Measurements from ENCODE around the gene AKAP13.
A peak's percentile ranks its signal among the peaks of the same experiment; 100 is the strongest.
"Not testable (repeated sequence)": the region's sequence is repeated elsewhere in the genome, so short reads cannot be mapped to it uniquely, and the experiment has no call there.

AKAP13 gene

DNA sequence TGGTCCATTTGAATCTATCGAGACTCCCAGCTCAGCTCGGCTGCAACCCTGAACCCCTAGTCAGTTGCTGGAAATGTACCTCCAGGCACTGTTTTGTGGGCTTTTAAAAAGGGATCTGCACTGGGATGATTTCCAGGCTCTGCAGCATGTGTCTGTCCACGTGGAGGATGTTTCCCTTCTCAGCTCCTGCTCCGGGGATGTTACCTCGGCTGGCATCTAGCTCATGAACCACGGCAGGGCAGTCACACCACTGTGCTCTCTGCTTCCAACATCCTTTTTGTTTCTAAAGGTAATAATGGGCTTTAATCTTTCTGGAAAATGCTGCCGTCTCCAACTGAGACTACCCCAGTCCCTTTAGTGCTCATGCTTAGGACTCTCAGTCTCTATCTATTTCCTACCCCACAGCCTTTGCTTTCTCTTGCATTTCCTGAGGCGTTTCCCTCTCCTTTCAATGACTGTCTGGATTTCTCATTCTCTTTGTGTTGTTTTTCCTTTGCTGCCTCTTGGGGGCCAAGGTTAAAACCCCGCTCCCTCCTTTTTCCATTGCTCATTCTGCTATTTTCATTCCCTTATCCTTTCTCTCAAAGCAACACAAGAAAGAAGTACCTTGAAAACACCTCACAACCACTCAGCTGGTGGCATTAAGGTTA lies 42.9 kb upstream of the AKAP13 start:
- no peak overlapping the region for H2BK15ac ChIP-seq (ENCODE audit: low read length)
- no peak overlapping the region for H4K91ac ChIP-seq (ENCODE audit: low read depth, low read length, poor library complexity)
- H2BK120ac ChIP-seq (ENCODE audit: low read depth, low read length) = no peak overlapping the region
- no peak overlapping the region for H3K4me3 ChIP-seq (ENCODE audit: low read length in 2 of 2)
- no peak overlapping the region for H3K23ac ChIP-seq (ENCODE audit: low read depth, low read length, poor library complexity)
- H2BK5ac ChIP-seq (ENCODE audit: low read length) = no peak overlapping the region
- no peak overlapping the region for H2AK5ac ChIP-seq (ENCODE audit: low read depth, low read length)
- H3K18ac ChIP-seq (ENCODE audit: low read length) = no peak overlapping the region
- H3K36me3 ChIP-seq (replicated peaks in 1 of 2; ENCODE audit: control insufficient read depth in 2 of 2, insufficient read depth in 2 of 2, low read length in 2 of 2) = no peaks in the 10 kb centered on the region
- H4K8ac ChIP-seq (ENCODE audit: low read depth, low read length) = no peak overlapping the region
- H3K9ac ChIP-seq (ENCODE audit: low read depth, low read length, poor library complexity) = no peak overlapping the region
- no peak overlapping the region for H3K27ac ChIP-seq (replicated peaks; ENCODE audit: low read length)
- H3K9me3 ChIP-seq (replicated peaks in 1 of 2; ENCODE audit: control insufficient read depth in 2 of 2, insufficient read depth in 1 of 2, low read depth in 1 of 2, low read length in 2 of 2) = no peaks in the 10 kb centered on the region
- H2AFZ ChIP-seq (ENCODE audit: low read length) = peak overlapping the region; percentile 55
- WGBS, 2 donors (ENCODE audit: extremely low coverage in 2 of 2, insufficient read length in 2 of 2, insufficient replicate concordance in 1 of 2) = no CpG with 5 or more reads among the region's 9 CpGs
- DNase-seq (ENCODE audit: low spot score) = no peak
- no peak overlapping the region for H3K4ac ChIP-seq (ENCODE audit: low read length)
- H3K4me1 ChIP-seq (ENCODE audit: control insufficient read depth in 2 of 2, insufficient read depth in 1 of 2, low read depth in 1 of 2, low read length in 2 of 2) = no peaks in the 10 kb centered on the region
- H3K27me3 ChIP-seq (ENCODE audit: control insufficient read depth in 3 of 3, insufficient read depth in 3 of 3, low read depth in 1 of 3, low read length in 3 of 3) = no peaks in the 10 kb centered on the region
- H3K4me2 ChIP-seq (ENCODE audit: insufficient read depth, low read length, poor library complexity, severe bottlenecking) = no peak overlapping the region
- no peak overlapping the region for H2BK12ac ChIP-seq (ENCODE audit: low read length)
- peaks cover 2% of the 10 kb centered on the region for H3K79me1 ChIP-seq (ENCODE audit: low read depth, low read length)
- H3K14ac ChIP-seq (ENCODE audit: low read length) = no peak overlapping the region

DNA sequence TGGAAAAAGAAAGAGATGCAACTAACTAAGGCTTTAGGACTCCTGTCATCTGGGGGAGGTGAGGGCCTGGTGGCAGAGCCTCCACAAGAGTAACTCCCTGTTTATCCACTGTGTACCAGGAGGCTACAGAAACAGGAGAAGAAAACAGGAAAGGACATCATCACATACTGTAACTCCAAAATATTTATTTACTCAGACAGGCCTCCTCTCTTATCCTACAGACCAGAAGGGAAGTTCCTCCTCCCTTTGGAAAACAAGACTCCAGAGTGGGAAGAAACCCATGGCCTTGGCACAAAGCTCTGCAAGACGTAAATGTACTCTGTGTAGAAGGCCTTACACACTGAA lies 40.1 kb upstream of the AKAP13 start:
- no peak overlapping the region for H4K8ac ChIP-seq (ENCODE audit: low read depth, low read length)
- no peak overlapping the region for H3K27ac ChIP-seq (replicated peaks; ENCODE audit: low read length)
- H3K4me1 ChIP-seq (ENCODE audit: control insufficient read depth in 2 of 2, insufficient read depth in 1 of 2, low read depth in 1 of 2, low read length in 2 of 2) = no peaks in the 10 kb centered on the region
- no peak overlapping the region for H3K4ac ChIP-seq (ENCODE audit: low read length)
- H3K36me3 ChIP-seq (replicated peaks in 1 of 2; ENCODE audit: control insufficient read depth in 2 of 2, insufficient read depth in 2 of 2, low read length in 2 of 2) = no peaks in the 10 kb centered on the region
- H2AK5ac ChIP-seq (ENCODE audit: low read depth, low read length) = no peak overlapping the region
- H3K79me1 ChIP-seq (ENCODE audit: low read depth, low read length) = peaks cover 2% of the 10 kb centered on the region
- no peak overlapping the region for H4K91ac ChIP-seq (ENCODE audit: low read depth, low read length, poor library complexity)
- H3K9ac ChIP-seq (ENCODE audit: low read depth, low read length, poor library complexity) = no peak overlapping the region
- no peaks in the 10 kb centered on the region for H3K27me3 ChIP-seq (ENCODE audit: control insufficient read depth in 3 of 3, insufficient read depth in 3 of 3, low read depth in 1 of 3, low read length in 3 of 3)
- no peak overlapping the region for H2BK15ac ChIP-seq (ENCODE audit: low read length)
- H3K4me3 ChIP-seq (ENCODE audit: low read length in 2 of 2) = no peak overlapping the region
- no peak overlapping the region for H3K23ac ChIP-seq (ENCODE audit: low read depth, low read length, poor library complexity)
- no peak overlapping the region for H2AFZ ChIP-seq (ENCODE audit: low read length)
- H3K14ac ChIP-seq (ENCODE audit: low read length) = no peak overlapping the region
- H2BK5ac ChIP-seq (ENCODE audit: low read length) = no peak overlapping the region
- H3K4me2 ChIP-seq (ENCODE audit: insufficient read depth, low read length, poor library complexity, severe bottlenecking) = no peak overlapping the region
- no peak for DNase-seq (ENCODE audit: low spot score)
- H2BK12ac ChIP-seq (ENCODE audit: low read length) = no peak overlapping the region
- no CpG with 5 or more reads among the region's 1 CpG for WGBS, 2 donors (ENCODE audit: extremely low coverage in 2 of 2, insufficient read length in 2 of 2, insufficient replicate concordance in 1 of 2)
- H3K18ac ChIP-seq (ENCODE audit: low read length) = no peak overlapping the region
- no peaks in the 10 kb centered on the region for H3K9me3 ChIP-seq (replicated peaks in 1 of 2; ENCODE audit: control insufficient read depth in 2 of 2, insufficient read depth in 1 of 2, low read depth in 1 of 2, low read length in 2 of 2)
- H2BK120ac ChIP-seq (ENCODE audit: low read depth, low read length) = no peak overlapping the region

DNA sequence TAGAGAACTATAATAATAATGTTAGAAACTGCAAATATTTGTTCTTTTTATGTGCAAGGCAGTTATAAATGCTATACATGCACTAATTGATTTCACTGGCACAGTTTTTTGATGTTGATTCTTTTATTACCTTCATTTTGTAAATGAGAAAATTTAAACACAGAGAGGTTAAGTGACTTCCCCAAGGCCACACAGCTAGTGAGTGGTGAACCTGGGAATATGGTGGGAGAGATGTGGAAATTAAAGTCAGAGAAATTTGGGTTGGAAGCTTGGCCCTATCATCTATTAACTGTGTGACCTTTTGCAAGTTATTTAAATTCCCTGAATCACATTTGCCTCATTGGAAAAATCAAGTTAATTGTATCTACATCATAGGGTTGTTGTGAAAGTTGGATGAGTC lies 39.6 kb upstream of the AKAP13 start:
- Histone ChIP-seq H3K4ac (ENCODE audit: low read length) (no peak overlapping the region), H4K91ac (ENCODE audit: low read depth, low read length, poor library complexity) (no peak overlapping the region), H3K9ac (ENCODE audit: low read depth, low read length, poor library complexity) (no peak overlapping the region), H3K18ac (ENCODE audit: low read length) (no peak overlapping the region), H3K36me3 (replicated peaks in 1 of 2; ENCODE audit: control insufficient read depth in 2 of 2, insufficient read depth in 2 of 2, low read length in 2 of 2) (no peaks in the 10 kb centered on the region), H2BK120ac (ENCODE audit: low read depth, low read length) (no peak overlapping the region), H3K4me2 (ENCODE audit: insufficient read depth, low read length, poor library complexity, severe bottlenecking) (no peak overlapping the region), H3K27me3 (ENCODE audit: control insufficient read depth in 3 of 3, insufficient read depth in 3 of 3, low read depth in 1 of 3, low read length in 3 of 3) (no peaks in the 10 kb centered on the region), H3K27ac (replicated peaks; ENCODE audit: low read length) (no peak overlapping the region), H2AK5ac (ENCODE audit: low read depth, low read length) (no peak overlapping the region), H3K9me3 (replicated peaks in 1 of 2; ENCODE audit: control insufficient read depth in 2 of 2, insufficient read depth in 1 of 2, low read depth in 1 of 2, low read length in 2 of 2) (no peaks in the 10 kb centered on the region), H3K79me1 (ENCODE audit: low read depth, low read length) (peaks cover 2% of the 10 kb centered on the region), H3K4me1 (ENCODE audit: control insufficient read depth in 2 of 2, insufficient read depth in 1 of 2, low read depth in 1 of 2, low read length in 2 of 2) (no peaks in the 10 kb centered on the region), H3K4me3 (ENCODE audit: low read length in 2 of 2) (no peak overlapping the region), H2BK12ac (ENCODE audit: low read length) (no peak overlapping the region), H2AFZ (ENCODE audit: low read length) (no peak overlapping the region), H2BK15ac (ENCODE audit: low read length) (no peak overlapping the region), H3K23ac (ENCODE audit: low read depth, low read length, poor library complexity) (no peak overlapping the region), H2BK5ac (ENCODE audit: low read length) (no peak overlapping the region), H3K14ac (ENCODE audit: low read length) (no peak overlapping the region), H4K8ac (ENCODE audit: low read depth, low read length) (no peak overlapping the region)
- DNase-seq (ENCODE audit: low spot score) = no peak

DNA sequence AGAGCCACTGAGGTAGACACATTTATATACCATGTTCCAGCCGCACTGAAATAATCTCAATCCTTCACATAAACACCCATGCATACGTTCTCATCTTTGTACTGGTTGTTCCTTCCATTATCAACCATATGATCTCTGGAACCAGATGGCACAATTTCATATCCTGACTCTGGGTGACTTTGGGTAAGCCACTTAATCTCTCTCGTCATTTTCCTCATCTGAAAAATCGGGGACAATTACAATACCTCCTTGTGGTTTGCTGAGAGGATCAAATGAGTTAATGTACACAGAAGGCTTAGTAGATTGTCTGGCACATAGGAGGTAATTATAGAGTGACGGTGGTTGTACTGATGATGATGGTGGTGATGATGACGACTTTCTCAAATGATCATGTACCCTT lies 38.2 kb upstream of the AKAP13 start:
- H3K4me1 ChIP-seq (ENCODE audit: control insufficient read depth in 2 of 2, insufficient read depth in 1 of 2, low read depth in 1 of 2, low read length in 2 of 2) = not testable (repeated sequence)

More for the DNA sequence above, 38.2 kb upstream of the AKAP13 start:
- H3K27ac ChIP-seq (replicated peaks; ENCODE audit: low read length); H3K27me3 ChIP-seq (ENCODE audit: control insufficient read depth in 3 of 3, insufficient read depth in 3 of 3, low read depth in 1 of 3, low read length in 3 of 3); H2BK5ac ChIP-seq (ENCODE audit: low read length); H3K18ac ChIP-seq (ENCODE audit: low read length); H2AFZ ChIP-seq (ENCODE audit: low read length); H2AK5ac ChIP-seq (ENCODE audit: low read depth, low read length); H2BK120ac ChIP-seq (ENCODE audit: low read depth, low read length); H3K79me1 ChIP-seq (ENCODE audit: low read depth, low read length); H3K9ac ChIP-seq (ENCODE audit: low read depth, low read length, poor library complexity); DNase-seq (ENCODE audit: low spot score); H3K9me3 ChIP-seq (replicated peaks in 1 of 2; ENCODE audit: control insufficient read depth in 2 of 2, insufficient read depth in 1 of 2, low read depth in 1 of 2, low read length in 2 of 2); H2BK15ac ChIP-seq (ENCODE audit: low read length); H3K4me3 ChIP-seq (ENCODE audit: low read length in 2 of 2); H4K91ac ChIP-seq (ENCODE audit: low read depth, low read length, poor library complexity); H3K4me2 ChIP-seq (ENCODE audit: insufficient read depth, low read length, poor library complexity, severe bottlenecking); H3K36me3 ChIP-seq (replicated peaks in 1 of 2; ENCODE audit: control insufficient read depth in 2 of 2, insufficient read depth in 2 of 2, low read length in 2 of 2); H4K8ac ChIP-seq (ENCODE audit: low read depth, low read length); H3K4ac ChIP-seq (ENCODE audit: low read length); H3K23ac ChIP-seq (ENCODE audit: low read depth, low read length, poor library complexity); H2BK12ac ChIP-seq (ENCODE audit: low read length); H3K14ac ChIP-seq (ENCODE audit: low read length): not testable (repeated sequence)
- no CpG with 5 or more reads among the region's 6 CpGs for WGBS, 2 donors (ENCODE audit: extremely low coverage in 2 of 2, insufficient read length in 2 of 2, insufficient replicate concordance in 1 of 2)

Measured in neuronal stem cell (in vitro differentiated cells).